Caco-2 (cell line): ENCODE data around the gene CPEB3. TPM values are rescaled to one million over a fixed set of nuclear protein-coding genes. Genes with fewer than 3 reads are reported as not detected.

Experiments used
- BruUV-seq: library from RNA; stranded (reverse); fragments of 400-500 nt; replicated peaks from 2 replicates; lab custom pipeline; 2021; lab: Mats Ljungman, UMichigan
- CTCF ChIA-PET: fragments of 300-600 bp; sonication (Branson Sonifier 250); formaldehyde crosslinking; loops from one replicate; lab custom pipeline; 2022; ENCODE audit warnings: antibody characterized with exemption; lab: Charles Lee
- POLR2A ChIA-PET: fragments of 300-600 bp; sonication (Branson Sonifier 250); formaldehyde crosslinking; loops from one replicate; lab custom pipeline; 2022; ENCODE audit warnings: antibody characterized with exemption; lab: Charles Lee
- DNase-seq, 2 experiments: peaks; one replicate each; pipeline versions ENCODE4 v3.0.0 to v3.0.0-alpha.2; 2020 to 2022
- H3K27me3 ChIP-seq: replicated peaks from 2 replicates; pipeline ENCODE4 v1.6.0; 2011; ENCODE audit warnings: low read length; ENCODE audit not compliant: control insufficient read depth, insufficient read depth
- H3K36me3 ChIP-seq: 2 replicates; pipeline ENCODE4 v1.5.1; 2011; ENCODE audit warnings: low read length; ENCODE audit not compliant: control insufficient read depth, insufficient read depth
- H3K4me1 ChIP-seq: fragments of 250-450 bp; sonication (Bioruptor Pico); 2 replicates; pipeline ENCODE4 v1.5.1; 2020; ENCODE audit warnings: mild to moderate bottlenecking
- H3K4me3 ChIP-seq: 2 replicates; pipeline ENCODE4 v1.5.1; 2011; ENCODE audit warnings: low read depth, mild to moderate bottlenecking, control low read depth, low read length
- H3K9me3 ChIP-seq: fragments of 250-450 bp; sonication (Bioruptor Pico); 2 replicates; pipeline ENCODE4 v1.5.1; 2020; ENCODE audit warnings: mild to moderate bottlenecking, moderate library complexity
- H3K27ac Mint-ChIP-seq: one replicate; pipeline ENCODE4 v1.8.0; 2022; ENCODE audit warnings: mixed read lengths; ENCODE audit not compliant: unreplicated experiment
- H3K27me3 Mint-ChIP-seq: one replicate; pipeline ENCODE4 v1.8.0; 2022; ENCODE audit warnings: mixed read lengths; ENCODE audit not compliant: insufficient read depth, unreplicated experiment
- H3K36me3 Mint-ChIP-seq: one replicate; pipeline ENCODE4 v1.8.0; 2022; ENCODE audit warnings: mild to moderate bottlenecking, mixed read lengths; ENCODE audit not compliant: insufficient read depth, unreplicated experiment
- H3K4me1 Mint-ChIP-seq: one replicate; pipeline ENCODE4 v1.8.0; 2022; ENCODE audit warnings: low read depth, mixed read lengths; ENCODE audit not compliant: unreplicated experiment
- H3K4me3 Mint-ChIP-seq: one replicate; pipeline ENCODE4 v1.8.0; 2022; ENCODE audit warnings: mild to moderate bottlenecking, moderate library complexity, mixed read lengths; ENCODE audit not compliant: unreplicated experiment
- H3K9me3 Mint-ChIP-seq: one replicate; pipeline ENCODE4 v1.8.0; 2022; ENCODE audit warnings: mixed read lengths; ENCODE audit not compliant: unreplicated experiment
- intact Hi-C: fragments of 100-400 bp; cut with micrococcal nuclease; formaldehyde crosslinking; loops from one replicate; pipeline ENCODE4 v1.10.0; 2022; ENCODE audit not compliant: unreplicated experiment
- total RNA-seq: library from RNA; stranded (reverse); gene quantifications from 2 replicates; pipeline ENCODE4 v1.2.3, GENCODE V29; 2022
- TF ChIP-seq, protein P1 (sequence below), 2 experiments: fragments of 200-600 bp in 1 of 2; IDR thresholded peaks; 1 replicate in 1 of 2; 2 replicates in 1 of 2; pipeline versions ENCODE4 v1.5.1 to v1.8.0; 2011 to 2022; ENCODE audit warnings: antibody characterized with exemption in 1 of 2, control low read depth in 1 of 2, inconsistent platforms in 1 of 2, low read depth in 1 of 2, low read length in 1 of 2, mild to moderate bottlenecking in 1 of 2, moderate library complexity in 1 of 2; ENCODE audit not compliant: insufficient read depth in 1 of 2, severe bottlenecking in 1 of 2, unreplicated experiment in 1 of 2

The CPEB3 gene
- total RNA-seq, 1 experiment from 2014 or later = 2.3 TPM

GRCh38 chr10:92180399-92180798, 110.5 kb downstream of the CPEB3 start:
- Histone ChIP-seq H3K27me3 (no peaks in the 10 kb centered on the region), H3K4me1 (no peaks in the 10 kb centered on the region), H3K9me3 (no peaks in the 10 kb centered on the region), H3K36me3 (no peaks in the 10 kb centered on the region), H3K4me3 (no peak overlapping the region)
- no peaks in the 10 kb centered on the region for H3K36me3 Mint-ChIP-seq
- ChIA-PET CTCF (no interaction called here), POLR2A (no interaction called here)
- no TSS peak for BruUV-seq
- H3K27ac Mint-ChIP-seq = no peak overlapping the region
- no peaks in the 10 kb centered on the region for H3K9me3 Mint-ChIP-seq
- no peaks in the 10 kb centered on the region for H3K4me1 Mint-ChIP-seq
- TF ChIP-seq, protein P1, sequence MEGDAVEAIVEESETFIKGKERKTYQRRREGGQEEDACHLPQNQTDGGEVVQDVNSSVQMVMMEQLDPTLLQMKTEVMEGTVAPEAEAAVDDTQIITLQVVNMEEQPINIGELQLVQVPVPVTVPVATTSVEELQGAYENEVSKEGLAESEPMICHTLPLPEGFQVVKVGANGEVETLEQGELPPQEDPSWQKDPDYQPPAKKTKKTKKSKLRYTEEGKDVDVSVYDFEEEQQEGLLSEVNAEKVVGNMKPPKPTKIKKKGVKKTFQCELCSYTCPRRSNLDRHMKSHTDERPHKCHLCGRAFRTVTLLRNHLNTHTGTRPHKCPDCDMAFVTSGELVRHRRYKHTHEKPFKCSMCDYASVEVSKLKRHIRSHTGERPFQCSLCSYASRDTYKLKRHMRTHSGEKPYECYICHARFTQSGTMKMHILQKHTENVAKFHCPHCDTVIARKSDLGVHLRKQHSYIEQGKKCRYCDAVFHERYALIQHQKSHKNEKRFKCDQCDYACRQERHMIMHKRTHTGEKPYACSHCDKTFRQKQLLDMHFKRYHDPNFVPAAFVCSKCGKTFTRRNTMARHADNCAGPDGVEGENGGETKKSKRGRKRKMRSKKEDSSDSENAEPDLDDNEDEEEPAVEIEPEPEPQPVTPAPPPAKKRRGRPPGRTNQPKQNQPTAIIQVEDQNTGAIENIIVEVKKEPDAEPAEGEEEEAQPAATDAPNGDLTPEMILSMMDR (IDR thresholded peaks at IDR 0.05; ENCODE audit: insufficient read depth in 1 of 2, low read depth in 1 of 2, low read length in 1 of 2, severe bottlenecking in 1 of 2, unreplicated experiment in 1 of 2) = no peak
- H3K27me3 Mint-ChIP-seq = no peaks in the 10 kb centered on the region
- no peak for DNase-seq
- intact Hi-C loops = no loop called here
- no peak overlapping the region for H3K4me3 Mint-ChIP-seq

DNA sequence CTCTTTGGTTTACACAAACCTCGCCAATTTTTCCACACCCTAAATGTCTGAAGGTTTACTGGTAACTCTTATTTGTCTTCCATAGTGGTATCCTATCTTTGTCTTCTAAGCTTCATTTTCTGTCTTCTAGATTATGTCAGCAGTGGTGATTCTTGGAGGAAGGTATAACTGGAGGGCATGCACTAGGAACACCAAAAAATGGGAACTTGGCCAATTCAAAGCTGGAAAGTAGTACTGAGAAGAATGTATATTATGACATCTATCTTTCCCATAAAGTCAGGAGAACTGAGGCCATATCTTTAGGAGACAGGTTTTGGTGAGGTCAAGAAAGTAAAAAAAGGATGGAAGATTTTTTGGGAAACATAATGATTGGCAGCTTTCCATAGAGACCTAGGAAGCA, 113.3 kb downstream of the CPEB3 start:
- Mint-ChIP-seq H3K36me3 (no peaks in the 10 kb centered on the region), H3K4me3 (no peak overlapping the region), H3K27ac (no peak overlapping the region), H3K9me3 (no peaks in the 10 kb centered on the region), H3K4me1 (no peaks in the 10 kb centered on the region), H3K27me3 (no peaks in the 10 kb centered on the region)
- intact Hi-C loops = no loop called here
- H3K27me3 ChIP-seq = no peaks in the 10 kb centered on the region
- H3K36me3 ChIP-seq = no peaks in the 10 kb centered on the region
- H3K4me1 ChIP-seq = no peaks in the 10 kb centered on the region
- POLR2A ChIA-PET = no interaction called here
- H3K9me3 ChIP-seq = peaks cover 4% of the 10 kb centered on the region
- BruUV-seq = no TSS peak
- no peak for DNase-seq
- CTCF ChIA-PET = interaction anchor here (0.6 kb wide), 1 partner anchor 213 kb away, joined by 3 read pairs; no protein-coding TSS in a partner anchor
- TF ChIP-seq, protein P1 (IDR thresholded peaks at IDR 0.05; ENCODE audit: insufficient read depth in 1 of 2, low read depth in 1 of 2, low read length in 1 of 2, severe bottlenecking in 1 of 2, unreplicated experiment in 1 of 2) = no peak
- H3K4me3 ChIP-seq = no peak overlapping the region

DNA sequence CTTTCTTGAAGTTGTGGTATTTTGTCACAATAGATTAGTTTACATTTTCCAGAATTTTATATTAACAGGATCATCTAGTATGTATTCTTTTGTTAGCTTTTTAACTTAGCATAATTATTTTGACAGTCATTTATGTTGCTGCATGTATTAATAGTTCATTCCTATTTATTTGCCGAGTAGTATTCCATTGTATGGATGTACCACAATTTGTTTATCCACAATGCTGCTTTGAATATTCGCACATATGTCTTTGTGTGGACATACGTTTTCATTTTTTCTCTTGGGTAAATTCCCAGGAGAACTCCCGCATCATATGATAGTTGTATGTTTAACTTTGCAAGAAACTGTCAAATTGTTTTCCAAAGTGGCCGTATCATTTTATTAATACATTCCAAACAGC, 115.7 kb downstream of the CPEB3 start:
- Mint-ChIP-seq H3K9me3 (no peaks in the 10 kb centered on the region), H3K36me3 (no peaks in the 10 kb centered on the region), H3K4me3 (no peak overlapping the region), H3K27me3 (no peaks in the 10 kb centered on the region), H3K27ac (no peak overlapping the region), H3K4me1 (no peaks in the 10 kb centered on the region)
- Histone ChIP-seq H3K27me3 (no peaks in the 10 kb centered on the region), H3K4me1 (no peaks in the 10 kb centered on the region), H3K36me3 (no peaks in the 10 kb centered on the region), H3K9me3 (peaks cover 4% of the 10 kb centered on the region), H3K4me3 (no peak overlapping the region)
- intact Hi-C loops = no loop called here
- no peak for DNase-seq
- TF ChIP-seq, protein P1 (IDR thresholded peaks at IDR 0.05; ENCODE audit: insufficient read depth in 1 of 2, low read depth in 1 of 2, low read length in 1 of 2, severe bottlenecking in 1 of 2, unreplicated experiment in 1 of 2) = no peak
- ChIA-PET POLR2A (no interaction called here), CTCF (no interaction called here)
- no TSS peak for BruUV-seq
